ENCODE results near the gene ZNF844.

GRCh38 chr19:12126707-12127106 is 62.2 kb downstream of the ZNF844 start:
- TF ChIP-seq EZH2 (IDR thresholded peaks at IDR 0.05; ENCODE audit: insufficient read depth, poor library complexity, severe bottlenecking) (no peak), EZH2phosphoT487 (IDR thresholded peaks at IDR 0.05; ENCODE audit: insufficient read depth, low read depth) (no peak)

Data from GM23248 (cell line).